GM19463 (cell line): ENCODE results near the gene MICAL2.

Experiments used
- ATAC-seq: cut with Tn5 transposase; IDR thresholded peaks from one replicate; pipeline ENCODE4 v1.9.1; 2021; ENCODE audit warnings: mild to moderate bottlenecking, moderate library complexity; ENCODE audit not compliant: unreplicated experiment

Gene MICAL2

GRCh38 chr11:12077535-12078280, 32.7 kb upstream of the MICAL2 start:
- no peak for ATAC-seq

GRCh38 chr11:12079726-12080556, 30.4 kb upstream of the MICAL2 start:
- no peak for ATAC-seq

GRCh38 chr11:12083380-12083779, 27.0 kb upstream of the MICAL2 start:
- ATAC-seq = no peak

GRCh38 chr11:12084256-12084655, 26.1 kb upstream of the MICAL2 start:
- no peak for ATAC-seq

GRCh38 chr11:12085371-12086251, 24.8 kb upstream of the MICAL2 start:
- no peak for ATAC-seq

- ATAC-seq = no peak
Measured at GRCh38 chr11:12086271-12087074, 23.9 kb upstream of the MICAL2 start.

- no peak for ATAC-seq
Measured at GRCh38 chr11:12087075-12088004, 23.1 kb upstream of the MICAL2 start.

GRCh38 chr11:12088047-12088481, 22.3 kb upstream of the MICAL2 start:
- no peak for ATAC-seq

- no peak for ATAC-seq
Measured at GRCh38 chr11:12088531-12088930, 21.9 kb upstream of the MICAL2 start.

GRCh38 chr11:12089041-12089440, 21.3 kb upstream of the MICAL2 start:
- ATAC-seq = no peak

- ATAC-seq = no peak
Measured at GRCh38 chr11:12089473-12089872, 20.9 kb upstream of the MICAL2 start.

GRCh38 chr11:12090061-12090591, 20.3 kb upstream of the MICAL2 start:
- ATAC-seq = no peak

- no peak for ATAC-seq
Measured at GRCh38 chr11:12090761-12091258, 19.6 kb upstream of the MICAL2 start.

GRCh38 chr11:12091956-12092558, 18.3 kb upstream of the MICAL2 start:
- no peak for ATAC-seq

GRCh38 chr11:12092714-12093113, 17.7 kb upstream of the MICAL2 start:
- no peak for ATAC-seq

GRCh38 chr11:12094872-12095800, 15.3 kb upstream of the MICAL2 start:
- ATAC-seq = no peak

GRCh38 chr11:12097219-12097618, 13.2 kb upstream of the MICAL2 start:
- no peak for ATAC-seq
